Breast epithelium (tissue), 3 donors: ENCODE results near the gene LZTFL1.

Experiments used
- POLR2A ChIP-seq: fragments of 450-650 bp; IDR thresholded peaks from one replicate; pipeline ENCODE4 v1.6.1; 2016; ENCODE audit warnings: antibody characterized with exemption, mild to moderate bottlenecking, moderate library complexity
- TF ChIP-seq, protein P1 (sequence below), 3 donors: fragments of 450-650 bp; IDR thresholded peaks; one replicate each; pipeline ENCODE4 v1.5.1; 2016 to 2017; ENCODE audit warnings: antibody characterized with exemption in 3 of 3, mild to moderate bottlenecking in 3 of 3, moderate library complexity in 3 of 3

DNA sequence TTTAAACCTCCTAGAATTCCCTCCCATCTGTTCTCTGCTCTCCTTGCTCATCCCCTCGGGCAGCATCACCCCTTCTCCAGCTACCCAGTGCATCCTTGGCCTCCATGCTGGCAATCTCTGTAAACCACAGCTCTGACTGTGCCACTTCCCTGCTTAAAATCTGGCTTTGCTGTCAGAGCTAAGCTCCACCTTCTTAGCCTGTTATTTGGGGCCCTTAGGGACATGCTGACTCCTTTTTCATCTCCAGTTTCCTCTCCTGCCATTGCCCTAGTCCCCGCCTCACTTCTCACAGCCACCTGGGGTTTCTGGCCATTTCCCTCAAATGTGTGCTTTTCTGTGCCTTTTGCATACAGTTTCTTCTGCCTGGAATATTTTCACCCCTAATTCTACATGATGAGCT is 51.3 kb downstream of the LZTFL1 start:
- TF ChIP-seq, protein P1, sequence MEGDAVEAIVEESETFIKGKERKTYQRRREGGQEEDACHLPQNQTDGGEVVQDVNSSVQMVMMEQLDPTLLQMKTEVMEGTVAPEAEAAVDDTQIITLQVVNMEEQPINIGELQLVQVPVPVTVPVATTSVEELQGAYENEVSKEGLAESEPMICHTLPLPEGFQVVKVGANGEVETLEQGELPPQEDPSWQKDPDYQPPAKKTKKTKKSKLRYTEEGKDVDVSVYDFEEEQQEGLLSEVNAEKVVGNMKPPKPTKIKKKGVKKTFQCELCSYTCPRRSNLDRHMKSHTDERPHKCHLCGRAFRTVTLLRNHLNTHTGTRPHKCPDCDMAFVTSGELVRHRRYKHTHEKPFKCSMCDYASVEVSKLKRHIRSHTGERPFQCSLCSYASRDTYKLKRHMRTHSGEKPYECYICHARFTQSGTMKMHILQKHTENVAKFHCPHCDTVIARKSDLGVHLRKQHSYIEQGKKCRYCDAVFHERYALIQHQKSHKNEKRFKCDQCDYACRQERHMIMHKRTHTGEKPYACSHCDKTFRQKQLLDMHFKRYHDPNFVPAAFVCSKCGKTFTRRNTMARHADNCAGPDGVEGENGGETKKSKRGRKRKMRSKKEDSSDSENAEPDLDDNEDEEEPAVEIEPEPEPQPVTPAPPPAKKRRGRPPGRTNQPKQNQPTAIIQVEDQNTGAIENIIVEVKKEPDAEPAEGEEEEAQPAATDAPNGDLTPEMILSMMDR (IDR thresholded peaks at IDR 0.05), result no peak
- TF ChIP-seq POLR2A, result no peak
